ENCODE results near the gene IDH3B.
"Not testable (repeated sequence)": the region's sequence is repeated elsewhere in the genome, so short reads cannot be mapped to it uniquely, and the experiment has no call there.

Gene IDH3B

GRCh38 chr20:2663887-2664719 is at the start of gene IDH3B:
Gene IDH3B (minus strand): TSS chr20:2664216. CDS start chr20:2664188, 28 bp downstream.
- peak; percentile 83 for DNase-seq (ENCODE audit: low spot score)

- DNase-seq (ENCODE audit: low spot score): no peak
These were observed 49.3 kb upstream of the IDH3B start for GRCh38 chr20:2713285-2713684.

GRCh38 chr20:2709205-2709981 is 45.4 kb upstream of the IDH3B start:
- DNase-seq (ENCODE audit: low spot score): no peak

GRCh38 chr20:2708665-2709064 is 44.6 kb upstream of the IDH3B start:
- DNase-seq (ENCODE audit: low spot score): no peak

- no peak for DNase-seq (ENCODE audit: low spot score)
These were observed 44.0 kb upstream of the IDH3B start for GRCh38 chr20:2708073-2708415.

GRCh38 chr20:2707353-2708072 is 43.5 kb upstream of the IDH3B start:
- no peak for DNase-seq (ENCODE audit: low spot score)

- DNase-seq (ENCODE audit: low spot score): no peak
These were observed 42.8 kb upstream of the IDH3B start for GRCh38 chr20:2706688-2707352.

- no peak for DNase-seq (ENCODE audit: low spot score)
These were observed 42.1 kb upstream of the IDH3B start for GRCh38 chr20:2705931-2706645.

GRCh38 chr20:2703716-2704475 is 39.9 kb upstream of the IDH3B start:
- DNase-seq (ENCODE audit: low spot score): no peak

- no peak for DNase-seq (ENCODE audit: low spot score)
These were observed 37.7 kb upstream of the IDH3B start for GRCh38 chr20:2701671-2702081.

GRCh38 chr20:2700913-2701620 is 37.1 kb upstream of the IDH3B start:
- no peak for DNase-seq (ENCODE audit: low spot score)

GRCh38 chr20:2699775-2700413 is 35.9 kb upstream of the IDH3B start:
- DNase-seq (ENCODE audit: low spot score): no peak

GRCh38 chr20:2698912-2699311 is 34.9 kb upstream of the IDH3B start:
- DNase-seq (ENCODE audit: low spot score): no peak

GRCh38 chr20:2698186-2698817 is 34.3 kb upstream of the IDH3B start:
- DNase-seq (ENCODE audit: low spot score): no peak

GRCh38 chr20:2697768-2698167 is 33.8 kb upstream of the IDH3B start:
- no peak for DNase-seq (ENCODE audit: low spot score)

- no peak for DNase-seq (ENCODE audit: low spot score)
These were observed 32.6 kb upstream of the IDH3B start for GRCh38 chr20:2696646-2697045.

- DNase-seq (ENCODE audit: low spot score): not testable (repeated sequence)
These were observed 32.0 kb upstream of the IDH3B start for GRCh38 chr20:2695984-2696525.

- DNase-seq (ENCODE audit: low spot score): no peak
These were observed 31.4 kb upstream of the IDH3B start for GRCh38 chr20:2695206-2695983.
